ENCODE measurements around the gene CLEC17A. TPM values are rescaled to one million over a fixed set of nuclear protein-coding genes. Genes with fewer than 3 reads are reported as not detected.
"Not testable (repeated sequence)": the region's sequence is repeated elsewhere in the genome, so short reads cannot be mapped to it uniquely, and the experiment has no call there.

Gene CLEC17A
- total RNA-seq, 1 donor from 2014 or later, result not detected

DNA sequence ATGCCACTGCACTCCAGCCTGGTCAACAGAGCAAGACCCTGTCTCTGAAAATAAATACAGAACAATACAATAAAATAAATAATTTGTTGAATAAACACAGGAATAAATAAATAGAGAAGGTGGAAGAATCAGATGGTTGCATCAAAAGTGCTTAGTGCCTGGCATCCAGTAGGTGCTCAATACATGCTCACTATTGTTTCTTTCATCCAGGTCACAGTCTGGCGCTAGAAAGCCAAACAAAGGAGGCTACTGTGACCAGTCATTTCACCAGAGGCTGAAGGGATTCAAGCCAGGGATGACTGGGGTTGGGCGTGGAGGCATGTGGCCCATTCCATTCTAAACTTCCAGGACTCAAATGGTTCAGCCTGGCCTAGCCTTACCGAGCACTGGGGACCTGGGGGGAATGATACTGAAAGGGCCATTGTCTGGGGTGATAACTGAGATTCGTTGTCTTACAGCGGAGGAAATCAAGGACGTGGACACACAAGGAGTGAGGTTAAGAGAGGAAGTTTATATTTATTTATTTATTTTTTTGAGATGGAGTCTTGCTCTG lies 7.4 kb upstream of the CLEC17A start:
- H3K36me3 Mint-ChIP-seq, result no peaks in the 10 kb centered on the region
- H3K4me3 Mint-ChIP-seq, result no peak overlapping the region
- no peaks in the 10 kb centered on the region for H3K9me3 Mint-ChIP-seq
- no peaks in the 10 kb centered on the region for H3K27me3 Mint-ChIP-seq (ENCODE audit: low read depth)
- no peak for DNase-seq (ENCODE audit: low spot score in 2 of 2, unreplicated experiment in 2 of 2)
- H3K27ac Mint-ChIP-seq, result no peak overlapping the region
- TF ChIP-seq, protein P1, sequence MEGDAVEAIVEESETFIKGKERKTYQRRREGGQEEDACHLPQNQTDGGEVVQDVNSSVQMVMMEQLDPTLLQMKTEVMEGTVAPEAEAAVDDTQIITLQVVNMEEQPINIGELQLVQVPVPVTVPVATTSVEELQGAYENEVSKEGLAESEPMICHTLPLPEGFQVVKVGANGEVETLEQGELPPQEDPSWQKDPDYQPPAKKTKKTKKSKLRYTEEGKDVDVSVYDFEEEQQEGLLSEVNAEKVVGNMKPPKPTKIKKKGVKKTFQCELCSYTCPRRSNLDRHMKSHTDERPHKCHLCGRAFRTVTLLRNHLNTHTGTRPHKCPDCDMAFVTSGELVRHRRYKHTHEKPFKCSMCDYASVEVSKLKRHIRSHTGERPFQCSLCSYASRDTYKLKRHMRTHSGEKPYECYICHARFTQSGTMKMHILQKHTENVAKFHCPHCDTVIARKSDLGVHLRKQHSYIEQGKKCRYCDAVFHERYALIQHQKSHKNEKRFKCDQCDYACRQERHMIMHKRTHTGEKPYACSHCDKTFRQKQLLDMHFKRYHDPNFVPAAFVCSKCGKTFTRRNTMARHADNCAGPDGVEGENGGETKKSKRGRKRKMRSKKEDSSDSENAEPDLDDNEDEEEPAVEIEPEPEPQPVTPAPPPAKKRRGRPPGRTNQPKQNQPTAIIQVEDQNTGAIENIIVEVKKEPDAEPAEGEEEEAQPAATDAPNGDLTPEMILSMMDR (IDR thresholded peaks at IDR 0.05; ENCODE audit: unreplicated experiment), result no peak
- H3K4me1 Mint-ChIP-seq, result peaks cover 14% of the 10 kb centered on the region

DNA sequence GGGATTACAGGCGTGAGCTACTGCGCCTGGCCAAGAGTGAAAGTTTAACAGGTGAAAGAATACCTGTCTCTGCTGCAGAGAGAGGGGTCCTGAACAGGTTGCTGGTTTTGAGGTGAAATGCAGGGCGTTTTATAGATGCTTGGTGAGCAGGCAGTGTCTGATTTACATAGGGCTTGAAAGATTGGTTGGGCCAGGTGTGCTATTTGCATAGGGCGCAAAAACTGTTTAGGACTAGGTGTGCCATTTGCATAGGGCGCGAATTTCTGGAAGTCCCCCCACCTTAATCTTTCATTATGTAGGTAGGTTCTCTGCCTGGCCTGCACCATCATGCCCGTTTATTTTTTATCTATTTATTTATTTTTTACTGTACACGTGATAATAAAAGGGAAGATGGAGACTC lies 6.5 kb upstream of the CLEC17A start:
- Mint-ChIP-seq H3K27ac (no peak overlapping the region), H3K9me3 (no peaks in the 10 kb centered on the region), H3K27me3 (ENCODE audit: low read depth) (no peaks in the 10 kb centered on the region), H3K36me3 (no peaks in the 10 kb centered on the region), H3K4me1 (peaks cover 8% of the 10 kb centered on the region), H3K4me3 (no peak overlapping the region)
- TF ChIP-seq, protein P1 (IDR thresholded peaks at IDR 0.05; ENCODE audit: unreplicated experiment), result no peak
- no peak for DNase-seq (ENCODE audit: low spot score in 2 of 2, unreplicated experiment in 2 of 2)

GRCh38 chr19:14577264-14577663 lies 5.6 kb upstream of the CLEC17A start:
- Mint-ChIP-seq H3K4me3 (no peak overlapping the region), H3K36me3 (no peaks in the 10 kb centered on the region), H3K9me3 (no peaks in the 10 kb centered on the region), H3K27ac (no peak overlapping the region), H3K27me3 (ENCODE audit: low read depth) (no peaks in the 10 kb centered on the region), H3K4me1 (peaks cover 3% of the 10 kb centered on the region)
- TF ChIP-seq, protein P1 (IDR thresholded peaks at IDR 0.05; ENCODE audit: unreplicated experiment), result no peak
- no peak for DNase-seq (ENCODE audit: low spot score in 2 of 2, unreplicated experiment in 2 of 2)

- H3K4me3 Mint-ChIP-seq, result no peak overlapping the region
- no peak for DNase-seq (ENCODE audit: low spot score in 2 of 2, unreplicated experiment in 2 of 2)
- H3K27me3 Mint-ChIP-seq (ENCODE audit: low read depth), result no peaks in the 10 kb centered on the region
- H3K36me3 Mint-ChIP-seq, result no peaks in the 10 kb centered on the region
- TF ChIP-seq, protein P1 (IDR thresholded peaks at IDR 0.05; ENCODE audit: unreplicated experiment), result no peak
- peaks cover 3% of the 10 kb centered on the region for H3K4me1 Mint-ChIP-seq
- no peaks in the 10 kb centered on the region for H3K9me3 Mint-ChIP-seq
- H3K27ac Mint-ChIP-seq, result no peak overlapping the region
Observed at GRCh38 chr19:14577885-14578427, 4.9 kb upstream of the CLEC17A start.

DNA sequence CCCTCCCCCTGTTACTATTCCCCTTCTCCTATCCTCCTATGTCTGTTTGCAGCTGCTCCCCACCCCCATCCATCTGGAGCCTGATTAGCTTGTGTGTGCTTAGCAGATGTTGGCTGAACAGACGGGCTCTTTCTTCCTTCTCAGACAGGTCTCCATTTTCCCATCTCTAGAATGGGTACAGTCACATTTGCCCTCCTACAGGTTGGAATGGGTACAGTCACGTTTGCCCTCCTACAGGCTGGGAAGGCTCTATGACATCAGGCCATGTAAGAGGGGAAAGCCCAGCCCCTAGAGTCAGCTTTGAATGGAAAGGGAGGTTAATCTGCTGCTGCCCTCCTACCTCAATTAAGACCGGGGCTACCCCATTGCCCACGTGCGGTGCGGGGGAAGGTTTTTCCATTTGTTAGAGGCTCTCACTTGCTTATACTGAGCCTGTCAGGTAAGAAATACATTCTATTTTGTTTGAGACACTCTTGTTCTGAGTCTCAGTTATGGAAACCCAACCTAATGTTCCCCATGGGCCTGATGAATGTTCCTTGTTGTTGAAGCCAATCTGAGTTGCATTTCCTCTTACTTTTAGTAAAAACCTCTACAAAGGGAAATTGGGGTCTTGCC lies 2.2 kb upstream of the CLEC17A start:
- Mint-ChIP-seq H3K27me3 (ENCODE audit: low read depth) (no peaks in the 10 kb centered on the region), H3K4me1 (no peaks in the 10 kb centered on the region), H3K27ac (no peak overlapping the region), H3K36me3 (no peaks in the 10 kb centered on the region), H3K4me3 (no peak overlapping the region), H3K9me3 (no peaks in the 10 kb centered on the region)
- TF ChIP-seq, protein P1 (IDR thresholded peaks at IDR 0.05; ENCODE audit: unreplicated experiment), result no peak
- DNase-seq (ENCODE audit: low spot score in 2 of 2, unreplicated experiment in 2 of 2), result no peak

DNA sequence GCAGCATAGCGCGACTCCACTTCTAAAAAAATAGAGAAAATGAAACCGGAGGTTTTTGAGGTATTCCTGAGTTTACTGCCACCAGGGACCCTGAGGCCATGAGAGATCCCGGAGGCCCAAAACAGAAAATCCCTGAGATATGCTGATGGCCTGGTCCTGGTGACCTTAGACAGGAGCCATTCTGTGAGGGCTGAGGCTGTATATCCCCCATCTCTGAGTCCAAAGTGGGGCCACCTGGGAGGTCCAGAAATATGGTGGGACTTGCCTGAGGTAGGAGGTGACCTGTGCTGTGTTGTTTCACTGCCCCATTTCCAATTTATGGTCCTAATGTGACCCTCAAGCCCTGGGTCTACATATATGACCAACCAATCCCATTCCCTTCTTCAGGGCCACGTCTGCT lies 1.5 kb downstream of the CLEC17A start:
- not testable (repeated sequence) for H3K4me3 Mint-ChIP-seq; H3K9me3 Mint-ChIP-seq; H3K36me3 Mint-ChIP-seq; H3K27me3 Mint-ChIP-seq (ENCODE audit: low read depth); H3K27ac Mint-ChIP-seq; H3K4me1 Mint-ChIP-seq; DNase-seq (ENCODE audit: low spot score in 2 of 2, unreplicated experiment in 2 of 2)

DNA sequence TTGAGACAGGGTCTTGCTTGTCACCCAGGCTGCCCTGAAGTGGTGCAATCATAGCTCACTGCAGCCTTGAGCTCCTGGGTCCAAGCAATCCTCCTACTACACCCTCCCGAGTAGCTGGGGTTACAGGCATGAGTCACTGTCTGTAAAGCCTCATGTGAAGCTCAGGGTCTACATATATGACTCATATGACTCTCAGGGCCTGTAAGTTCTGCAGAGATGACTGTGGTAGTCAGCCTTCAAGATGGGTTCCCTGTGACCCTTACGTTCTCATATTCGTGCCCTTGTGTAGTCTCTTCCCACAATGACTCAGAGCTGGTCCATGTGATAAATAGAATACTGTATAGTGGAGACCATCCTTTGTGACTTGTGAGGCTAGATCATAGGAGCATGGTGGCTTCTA lies 2.3 kb downstream of the CLEC17A start:
- not testable (repeated sequence) for H3K9me3 Mint-ChIP-seq; DNase-seq (ENCODE audit: low spot score in 2 of 2, unreplicated experiment in 2 of 2); H3K27me3 Mint-ChIP-seq (ENCODE audit: low read depth); H3K4me1 Mint-ChIP-seq; H3K4me3 Mint-ChIP-seq; H3K36me3 Mint-ChIP-seq; H3K27ac Mint-ChIP-seq

- not testable (repeated sequence) for H3K4me3 Mint-ChIP-seq; H3K27ac Mint-ChIP-seq; H3K4me1 Mint-ChIP-seq; H3K9me3 Mint-ChIP-seq; H3K36me3 Mint-ChIP-seq; DNase-seq (ENCODE audit: low spot score in 2 of 2, unreplicated experiment in 2 of 2); H3K27me3 Mint-ChIP-seq (ENCODE audit: low read depth)
Observed at GRCh38 chr19:14589433-14589832, 6.5 kb downstream of the CLEC17A start.
